ENCODE measurements around the gene RAD51AP1. TPM values are rescaled to one million over a fixed set of nuclear protein-coding genes. Genes with fewer than 3 reads are reported as not detected.
A peak's percentile ranks its signal among the peaks of the same experiment; 100 is the strongest.
"Not testable (repeated sequence)": the region's sequence is repeated elsewhere in the genome, so short reads cannot be mapped to it uniquely, and the experiment has no call there.

RAD51AP1 gene
- total and polyA plus RNA-seq, 2 experiments from 2014 or later: 12.4 to 13.1 TPM

- in situ Hi-C loops (cut with MboI): no loop called here
Observed at GRCh38 chr12:4518106-4518728, 20.5 kb upstream of the RAD51AP1 start.

GRCh38 chr12:4523443-4523842 is 15.2 kb upstream of the RAD51AP1 start:
- peaks cover 15% of the 10 kb centered on the region for H3K36me3 ChIP-seq (ENCODE audit: low read depth)
- 81 to 87% methylated on average over 7 of the region's 7 CpGs for WGBS, 2 experiments (ENCODE audit: low coverage in 1 of 2, low lambda C conversion rate in 2 of 2, missing lambda C conversion rate in 2 of 2)
- H3K9me3 ChIP-seq (ENCODE audit: low read depth); DNase-seq; H3K79me2 ChIP-seq (ENCODE audit: insufficient read depth); H2AFZ ChIP-seq; H3F3A ChIP-seq (ENCODE audit: insufficient read depth); in situ Hi-C loops (cut with MboI); H3K4me1 ChIP-seq (ENCODE audit: insufficient read depth); H3K27ac ChIP-seq; H3K4me3 ChIP-seq; H3K27me3 ChIP-seq (replicated peaks; ENCODE audit: insufficient read depth); H4K20me1 ChIP-seq (ENCODE audit: insufficient read depth); H3K4me2 ChIP-seq (ENCODE audit: unreplicated experiment); H3K9me2 ChIP-seq (ENCODE audit: insufficient read depth); H3K9ac ChIP-seq: not testable (repeated sequence)

More at GRCh38 chr12:4518106-4518728, 20.5 kb upstream of the RAD51AP1 start:
- Histone ChIP-seq H3K4me3 (no peak overlapping the region), H3K4me2 (ENCODE audit: unreplicated experiment) (peak overlapping the region; percentile 24), H3K79me2 (ENCODE audit: insufficient read depth) (0 out of 2 replicates have a peak, but pooled peaks cover 5% of the 10 kb centered on the region), H3K27ac (peak overlapping the region; percentile 26), H4K20me1 (ENCODE audit: insufficient read depth) (no peaks in the 10 kb centered on the region), H3F3A (ENCODE audit: insufficient read depth) (0 out of 2 replicates have a peak, but pooled peaks cover 6% of the 10 kb centered on the region), H3K9ac (no peak overlapping the region), H3K36me3 (ENCODE audit: low read depth) (peaks cover 9% of the 10 kb centered on the region), H3K9me2 (ENCODE audit: insufficient read depth) (no peaks in the 10 kb centered on the region), H3K4me1 (ENCODE audit: insufficient read depth) (peaks cover 7% of the 10 kb centered on the region), H2AFZ (no peak overlapping the region), H3K27me3 (replicated peaks; ENCODE audit: insufficient read depth) (no peaks in the 10 kb centered on the region), H3K9me3 (ENCODE audit: low read depth) (no peaks in the 10 kb centered on the region)
- DNase-seq: peak; percentile 73
- WGBS, 2 experiments (ENCODE audit: low coverage in 1 of 2, low lambda C conversion rate in 2 of 2, missing lambda C conversion rate in 2 of 2): 58 to 60% methylated on average over 5 of the region's 5 CpGs
- TF ChIP-seq EZH2phosphoT487 (IDR thresholded peaks at IDR 0.05; ENCODE audit: insufficient read depth, low read depth) (no peak), EZH2 (IDR thresholded peaks at IDR 0.05; ENCODE audit: insufficient read depth, poor library complexity, severe bottlenecking) (no peak)

GRCh38 chr12:4526923-4527546 is 11.7 kb upstream of the RAD51AP1 start:
- Histone ChIP-seq H3K9me3 (ENCODE audit: low read depth) (no peaks in the 10 kb centered on the region), H3K36me3 (ENCODE audit: low read depth) (peaks cover 15% of the 10 kb centered on the region)
- 92 to 96% methylated on average over 2 of the region's 2 CpGs for WGBS, 2 experiments (ENCODE audit: low coverage in 1 of 2, low lambda C conversion rate in 2 of 2, missing lambda C conversion rate in 2 of 2)

GRCh38 chr12:4530160-4530559 is 8.5 kb upstream of the RAD51AP1 start:
- Histone ChIP-seq H3K4me3 (no peak overlapping the region), H3K36me3 (ENCODE audit: low read depth) (peaks cover 12% of the 10 kb centered on the region), H3K79me2 (ENCODE audit: insufficient read depth) (peaks cover 6% of the 10 kb centered on the region), H3F3A (ENCODE audit: insufficient read depth) (no peaks in the 10 kb centered on the region), H3K9me2 (ENCODE audit: insufficient read depth) (no peaks in the 10 kb centered on the region), H3K27ac (no peak overlapping the region), H3K9me3 (ENCODE audit: low read depth) (no peaks in the 10 kb centered on the region), H3K4me2 (ENCODE audit: unreplicated experiment) (no peak overlapping the region), H4K20me1 (ENCODE audit: insufficient read depth) (no peaks in the 10 kb centered on the region), H2AFZ (no peak overlapping the region), H3K9ac (no peak overlapping the region), H3K4me1 (ENCODE audit: insufficient read depth) (no peaks in the 10 kb centered on the region), H3K27me3 (replicated peaks; ENCODE audit: insufficient read depth) (no peaks in the 10 kb centered on the region)
- WGBS, 2 experiments (ENCODE audit: low coverage in 1 of 2, low lambda C conversion rate in 2 of 2, missing lambda C conversion rate in 2 of 2): 5 to 6% methylated on average over 1 of the region's 1 CpG
- in situ Hi-C loops (cut with MboI): no loop called here
- DNase-seq: no peak
- TF ChIP-seq EZH2 (IDR thresholded peaks at IDR 0.05; ENCODE audit: insufficient read depth, poor library complexity, severe bottlenecking) (no peak), EZH2phosphoT487 (IDR thresholded peaks at IDR 0.05; ENCODE audit: insufficient read depth, low read depth) (no peak)

More at GRCh38 chr12:4526923-4527546, 11.7 kb upstream of the RAD51AP1 start:
- no peak overlapping the region for H3K9ac ChIP-seq
- no peaks in the 10 kb centered on the region for H4K20me1 ChIP-seq (ENCODE audit: insufficient read depth)
- no peaks in the 10 kb centered on the region for H3K9me2 ChIP-seq (ENCODE audit: insufficient read depth)
- TF ChIP-seq EZH2 (IDR thresholded peaks at IDR 0.05; ENCODE audit: insufficient read depth, poor library complexity, severe bottlenecking) (no peak), EZH2phosphoT487 (IDR thresholded peaks at IDR 0.05; ENCODE audit: insufficient read depth, low read depth) (no peak)
- in situ Hi-C loops (cut with MboI): no loop called here
- DNase-seq: peak; percentile 49
- H3K79me2 ChIP-seq (ENCODE audit: insufficient read depth): no peaks in the 10 kb centered on the region
- H3K4me1 ChIP-seq (ENCODE audit: insufficient read depth): no peaks in the 10 kb centered on the region
- H2AFZ ChIP-seq: no peak overlapping the region
- no peak overlapping the region for H3K4me3 ChIP-seq
- H3F3A ChIP-seq (ENCODE audit: insufficient read depth): 0 out of 2 replicates have a peak, but pooled peaks cover 7% of the 10 kb centered on the region
- no peak overlapping the region for H3K27ac ChIP-seq
- H3K27me3 ChIP-seq (replicated peaks; ENCODE audit: insufficient read depth): no peaks in the 10 kb centered on the region
- H3K4me2 ChIP-seq (ENCODE audit: unreplicated experiment): no peak overlapping the region

Measured in GM23248 (cell line).